MM.1S (cell line): ENCODE measurements around the gene IPCEF1.

Experiments
- DNase-seq: peaks from one replicate; pipeline ENCODE4 v3.0.0-alpha.2; 2015
- H2AFZ ChIP-seq: fragments of 300-600 bp; sonication (generic); 2 replicates; pipeline ENCODE4 v1.6.0; 2016; ENCODE audit warnings: antibody characterized with exemption, low read length
- H3F3A ChIP-seq: fragments of 300-600 bp; sonication (generic); 2 replicates; pipeline ENCODE4 v1.6.1; 2016; ENCODE audit warnings: mild to moderate bottlenecking, antibody characterized with exemption, low read length, moderate library complexity, mixed read lengths; ENCODE audit not compliant: insufficient read depth
- H3K27ac ChIP-seq: fragments of 300-600 bp; sonication (generic); 2 replicates; pipeline ENCODE4 v1.5.1; 2016; ENCODE audit warnings: mild to moderate bottlenecking, low read length
- H3K27me3 ChIP-seq: fragments of 300-600 bp; sonication (generic); replicated peaks from 2 replicates; pipeline ENCODE4 v1.6.0; 2016; ENCODE audit warnings: low read length; ENCODE audit not compliant: insufficient read depth
- H3K36me3 ChIP-seq: fragments of 300-600 bp; sonication (generic); replicated peaks from 2 replicates; pipeline ENCODE4 v1.6.1; 2016; ENCODE audit warnings: mild to moderate bottlenecking, low read length, mixed read lengths; ENCODE audit not compliant: insufficient read depth
- H3K4me1 ChIP-seq: fragments of 300-600 bp; sonication (generic); 2 replicates; pipeline ENCODE4 v1.6.1; 2016; ENCODE audit warnings: low read length, mixed read lengths
- H3K4me2 ChIP-seq: fragments of 300-600 bp; sonication (generic); 2 replicates; pipeline ENCODE4 v1.6.0; 2016; ENCODE audit warnings: low read depth, low read length
- H3K4me3 ChIP-seq: fragments of 300-600 bp; sonication (generic); 2 replicates; pipeline ENCODE4 v1.5.1; 2016; ENCODE audit warnings: low read length, mixed read lengths
- H3K79me2 ChIP-seq: fragments of 300-600 bp; sonication (generic); 2 replicates; pipeline ENCODE4 v1.6.1; 2016; ENCODE audit warnings: mixed run types, low read length, mixed read lengths
- H3K9ac ChIP-seq: fragments of 300-600 bp; sonication (generic); 2 replicates; pipeline ENCODE4 v1.6.1; 2016; ENCODE audit warnings: low read length, mixed read lengths
- H3K9me2 ChIP-seq: fragments of 300-600 bp; sonication (generic); replicated peaks from 2 replicates; pipeline ENCODE4 v1.6.1; 2016; ENCODE audit warnings: mild to moderate bottlenecking, low read length, mixed read lengths; ENCODE audit not compliant: insufficient read depth
- H3K9me3 ChIP-seq: fragments of 300-600 bp; sonication (generic); replicated peaks from 2 replicates; pipeline ENCODE4 v1.6.1; 2016; ENCODE audit warnings: mild to moderate bottlenecking, low read length, mixed read lengths; ENCODE audit not compliant: insufficient read depth
- H4K20me1 ChIP-seq: fragments of 300-600 bp; sonication (generic); 2 replicates; pipeline ENCODE4 v1.6.1; 2016; ENCODE audit warnings: mild to moderate bottlenecking, low read length, moderate library complexity, mixed read lengths; ENCODE audit not compliant: insufficient read depth
- EZH2 ChIP-seq: fragments of 300-600 bp; sonication (generic); optimal IDR thresholded peaks from 2 replicates; pipeline ENCODE3; 2017; ENCODE audit warnings: low read depth, mild to moderate bottlenecking, antibody characterized with exemption, low read length, mixed read lengths
- EZH2phosphoT487 ChIP-seq: fragments of 300-600 bp; sonication (generic); IDR thresholded peaks from 2 replicates; pipeline ENCODE4 v1.6.1; 2018; ENCODE audit warnings: antibody characterized with exemption, low read length
- TF ChIP-seq, protein P1 (sequence below): fragments of 300-600 bp; sonication (generic); IDR thresholded peaks from 2 replicates; pipeline ENCODE4 v1.5.1; 2016; ENCODE audit warnings: antibody characterized with exemption, low read length, mixed read lengths

The IPCEF1 gene

DNA sequence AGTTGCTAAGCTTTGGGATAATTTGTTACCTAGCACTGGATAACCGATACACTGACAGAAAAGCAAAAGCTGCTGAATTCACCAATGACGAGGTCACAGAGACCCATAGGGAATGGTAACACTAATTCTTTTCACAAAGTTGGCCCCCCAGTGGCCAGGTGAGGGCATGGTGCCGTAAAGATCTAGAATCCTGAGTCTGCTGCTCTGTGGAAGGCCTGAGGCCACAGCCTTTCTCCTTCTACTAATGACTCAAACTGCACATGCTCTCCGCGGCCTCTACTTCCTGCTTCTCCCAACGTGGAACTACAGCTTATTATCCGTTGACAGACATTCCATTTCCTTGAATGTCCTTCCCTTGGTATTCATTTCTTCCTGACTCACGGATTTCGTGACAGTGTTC, 190.5 kb downstream of the IPCEF1 start:
- H4K20me1 ChIP-seq = no peaks in the 10 kb centered on the region
- H3F3A ChIP-seq = no peaks in the 10 kb centered on the region
- no peak overlapping the region for H3K4me3 ChIP-seq
- no peaks in the 10 kb centered on the region for H3K79me2 ChIP-seq
- H3K36me3 ChIP-seq = no peaks in the 10 kb centered on the region
- TF ChIP-seq EZH2 = no peak
- TF ChIP-seq EZH2phosphoT487 = no peak
- TF ChIP-seq, protein P1, sequence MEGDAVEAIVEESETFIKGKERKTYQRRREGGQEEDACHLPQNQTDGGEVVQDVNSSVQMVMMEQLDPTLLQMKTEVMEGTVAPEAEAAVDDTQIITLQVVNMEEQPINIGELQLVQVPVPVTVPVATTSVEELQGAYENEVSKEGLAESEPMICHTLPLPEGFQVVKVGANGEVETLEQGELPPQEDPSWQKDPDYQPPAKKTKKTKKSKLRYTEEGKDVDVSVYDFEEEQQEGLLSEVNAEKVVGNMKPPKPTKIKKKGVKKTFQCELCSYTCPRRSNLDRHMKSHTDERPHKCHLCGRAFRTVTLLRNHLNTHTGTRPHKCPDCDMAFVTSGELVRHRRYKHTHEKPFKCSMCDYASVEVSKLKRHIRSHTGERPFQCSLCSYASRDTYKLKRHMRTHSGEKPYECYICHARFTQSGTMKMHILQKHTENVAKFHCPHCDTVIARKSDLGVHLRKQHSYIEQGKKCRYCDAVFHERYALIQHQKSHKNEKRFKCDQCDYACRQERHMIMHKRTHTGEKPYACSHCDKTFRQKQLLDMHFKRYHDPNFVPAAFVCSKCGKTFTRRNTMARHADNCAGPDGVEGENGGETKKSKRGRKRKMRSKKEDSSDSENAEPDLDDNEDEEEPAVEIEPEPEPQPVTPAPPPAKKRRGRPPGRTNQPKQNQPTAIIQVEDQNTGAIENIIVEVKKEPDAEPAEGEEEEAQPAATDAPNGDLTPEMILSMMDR = no peak
- H3K4me2 ChIP-seq = no peak overlapping the region
- H3K9me2 ChIP-seq = no peaks in the 10 kb centered on the region
- H3K9me3 ChIP-seq = no peaks in the 10 kb centered on the region
- H3K9ac ChIP-seq = no peak overlapping the region
- no peak overlapping the region for H3K27ac ChIP-seq
- H3K4me1 ChIP-seq = peaks cover 13% of the 10 kb centered on the region; the same call in 1 of the 2 replicates
- H2AFZ ChIP-seq = no peak overlapping the region
- no peaks in the 10 kb centered on the region for H3K27me3 ChIP-seq
- no peak for DNase-seq

DNA sequence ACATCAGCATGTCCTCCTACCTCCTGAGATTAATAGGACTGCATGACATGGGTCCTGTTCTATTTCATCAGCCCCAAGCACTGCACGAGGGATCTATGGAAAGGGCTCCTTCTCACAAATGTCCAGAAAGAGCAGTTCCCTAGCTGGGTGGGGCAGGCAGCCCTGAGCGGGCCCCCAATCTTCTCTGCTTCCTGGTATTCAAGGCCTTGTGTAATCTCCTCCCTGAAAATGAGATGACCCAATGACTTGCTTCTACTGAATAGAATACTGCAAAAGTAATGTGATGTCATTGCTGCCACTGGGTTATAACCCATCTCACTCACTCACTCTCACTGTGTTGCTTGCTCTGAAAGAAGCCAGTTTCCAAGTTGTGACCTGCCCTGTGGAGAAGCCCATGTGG, 191.1 kb downstream of the IPCEF1 start:
- Histone ChIP-seq H3K9me3 (no peaks in the 10 kb centered on the region), H3K9me2 (no peaks in the 10 kb centered on the region), H3K4me1 (peaks cover 13% of the 10 kb centered on the region; the same call in 1 of the 2 replicates), H3K4me3 (no peak overlapping the region), H2AFZ (no peak overlapping the region), H3K27me3 (no peaks in the 10 kb centered on the region), H3K4me2 (no peak overlapping the region), H3K27ac (no peak overlapping the region), H3K79me2 (no peaks in the 10 kb centered on the region), H4K20me1 (no peaks in the 10 kb centered on the region), H3K36me3 (no peaks in the 10 kb centered on the region), H3F3A (no peaks in the 10 kb centered on the region), H3K9ac (no peak overlapping the region)
- DNase-seq = no peak
- TF ChIP-seq EZH2phosphoT487 = no peak
- TF ChIP-seq, protein P1 = no peak
- TF ChIP-seq EZH2 = no peak

DNA sequence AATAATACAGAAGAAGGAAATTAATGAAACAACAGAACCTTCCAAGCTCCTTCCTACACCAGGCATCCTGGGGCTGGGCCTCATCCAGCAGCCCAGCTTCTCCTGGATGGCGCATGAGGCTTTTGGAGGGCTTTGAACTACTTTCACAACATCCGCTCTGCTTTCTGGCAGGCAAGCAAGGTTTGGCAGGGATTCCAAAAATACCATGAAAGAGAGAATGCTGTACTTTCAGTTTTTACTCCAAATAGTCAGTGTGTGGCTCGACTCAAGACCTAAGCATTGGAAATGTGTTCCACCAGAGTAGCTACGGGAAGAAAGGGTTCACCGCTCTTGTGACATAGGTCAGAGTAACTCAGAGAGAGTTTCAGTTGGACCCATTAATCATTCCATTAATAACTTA, 192.2 kb downstream of the IPCEF1 start:
- Histone ChIP-seq H2AFZ (no peak overlapping the region), H3K9me2 (no peaks in the 10 kb centered on the region), H3K4me2 (no peak overlapping the region), H3K9ac (no peak overlapping the region), H3F3A (no peaks in the 10 kb centered on the region), H3K27ac (no peak overlapping the region), H3K36me3 (no peaks in the 10 kb centered on the region), H3K9me3 (no peaks in the 10 kb centered on the region), H3K4me1 (peaks cover 13% of the 10 kb centered on the region; the same call in 1 of the 2 replicates), H4K20me1 (no peaks in the 10 kb centered on the region), H3K79me2 (no peaks in the 10 kb centered on the region), H3K4me3 (no peak overlapping the region), H3K27me3 (no peaks in the 10 kb centered on the region)
- DNase-seq = no peak
- TF ChIP-seq EZH2phosphoT487 (no peak), EZH2 (no peak)
- TF ChIP-seq, protein P1 = no peak
